Endothelial cell of umbilical vein (primary cell): Measurements from ENCODE around the gene EGF. TPM values are rescaled to one million over a fixed set of nuclear protein-coding genes. Genes with fewer than 3 reads are reported as not detected.

Source experiments
- BruUV-seq: library from RNA; stranded (reverse); fragments of 400-500 nt; replicated peaks from 2 replicates; lab custom pipeline; 2021; lab: Mats Ljungman, UMichigan
- CTCF ChIA-PET: fragments of 300-600, 350-600 bp; sonication (Branson Sonifier 250); formaldehyde crosslinking; loops from one replicate; lab custom pipeline; 2021; ENCODE audit warnings: antibody characterized with exemption, inconsistent platforms; lab: Charles Lee
- POLR2A ChIA-PET: fragments of 300-600, 350-600 bp; sonication (Branson Sonifier 250); formaldehyde crosslinking; loops from one replicate; lab custom pipeline; 2021; ENCODE audit warnings: antibody characterized with exemption, inconsistent platforms; lab: Charles Lee
- DNase-seq: peaks from one replicate; pipeline ENCODE4 v3.0.0-alpha.2; 2011; ENCODE audit warnings: low read depth, low spot score
- FAIRE-seq: peaks from 2 replicates; lab custom pipeline; 2011; peaks lifted over from hg19 to GRCh38; lab: Jason Lieb, UNC
- H2AFZ ChIP-seq: 2 replicates; pipeline ENCODE4 v1.6.0; 2012; ENCODE audit warnings: low read depth, low read length, control low read depth, inconsistent platforms
- H3K27ac ChIP-seq: 2 replicates; pipeline ENCODE4 v1.5.1; 2011; ENCODE audit warnings: low read depth, mild to moderate bottlenecking, control low read depth, low read length, moderate library complexity; ENCODE audit not compliant: insufficient read depth
- H3K27me3 ChIP-seq, 2 experiments: 2 replicates each; pipeline versions ENCODE4 v1.6.0 to v1.6.1; 2011; ENCODE audit warnings: low read length in 2 of 2, mixed read lengths in 1 of 2; ENCODE audit not compliant: control insufficient read depth in 2 of 2, insufficient read depth in 2 of 2
- H3K36me3 ChIP-seq, 2 experiments: 2 replicates in 1 of 2; 3 replicates in 1 of 2; pipeline ENCODE4 v1.5.1; 2011; ENCODE audit warnings: low read length in 2 of 2, mild to moderate bottlenecking in 1 of 2, moderate library complexity in 1 of 2; ENCODE audit not compliant: control insufficient read depth in 2 of 2, insufficient read depth in 2 of 2; ENCODE audit errors: extremely low read depth in 1 of 2
- H3K4me1 ChIP-seq: 3 replicates; pipeline ENCODE4 v1.5.1; 2011; ENCODE audit warnings: mild to moderate bottlenecking, low read length; ENCODE audit not compliant: control insufficient read depth, insufficient read depth; ENCODE audit errors: extremely low read depth
- H3K4me2 ChIP-seq: 2 replicates; pipeline ENCODE4 v1.6.1; 2011; ENCODE audit warnings: low read length, control low read depth, mixed read lengths; ENCODE audit not compliant: insufficient read depth
- H3K4me3 ChIP-seq, 3 experiments: fragments of 200-600 bp in 1 of 3; sonication (generic), shearing (Covaris generic) in 1 of 3; replicated peaks in 1 of 3; 2 replicates each; pipeline ENCODE4 v1.5.1; 2011 to 2016; ENCODE audit warnings: control low read depth in 3 of 3, low read length in 3 of 3, mild to moderate bottlenecking in 2 of 3, inconsistent platforms in 1 of 3, low read depth in 1 of 3, moderate library complexity in 1 of 3; ENCODE audit not compliant: insufficient read depth in 1 of 3
- H3K79me2 ChIP-seq: 2 replicates; pipeline ENCODE4 v1.6.0; 2012; ENCODE audit warnings: low read length, inconsistent platforms; ENCODE audit not compliant: control insufficient read depth, insufficient read depth
- H3K9ac ChIP-seq: replicated peaks from 2 replicates; pipeline ENCODE3; 2011; ENCODE audit warnings: low read length, control low read depth; ENCODE audit not compliant: insufficient read depth; ENCODE audit errors: extremely low read depth
- H3K9me1 ChIP-seq: replicated peaks from 3 replicates; pipeline ENCODE4 v1.6.0; 2011; ENCODE audit warnings: mild to moderate bottlenecking, low read length; ENCODE audit not compliant: control insufficient read depth, insufficient read depth; ENCODE audit errors: extremely low read depth
- H3K9me3 ChIP-seq: replicated peaks from 2 replicates; pipeline ENCODE4 v1.5.1; 2012; ENCODE audit warnings: low read length, inconsistent platforms; ENCODE audit not compliant: control insufficient read depth, insufficient read depth
- H4K20me1 ChIP-seq: replicated peaks from 2 replicates; pipeline ENCODE3; 2011; ENCODE audit warnings: mild to moderate bottlenecking, low read length; ENCODE audit not compliant: control insufficient read depth, insufficient read depth; ENCODE audit errors: extremely low read depth
- FOS ChIP-seq: IDR thresholded peaks from 2 replicates; pipeline ENCODE4 v1.6.1; 2011; ENCODE audit warnings: mild to moderate bottlenecking, low read length, moderate library complexity, borderline replicate concordance; ENCODE audit not compliant: insufficient read depth
- GATA2 ChIP-seq: IDR thresholded peaks from 2 replicates; pipeline ENCODE4 v1.7.0; 2011; ENCODE audit warnings: low read depth, mild to moderate bottlenecking, moderate library complexity, mixed read lengths, low read length; ENCODE audit not compliant: insufficient read length, insufficient read depth
- JUN ChIP-seq: IDR thresholded peaks from 2 replicates; pipeline ENCODE4 v1.6.1; 2011; ENCODE audit warnings: borderline replicate concordance, low read depth; ENCODE audit not compliant: insufficient read length, insufficient read depth
- MYC ChIP-seq: IDR thresholded peaks from one replicate; pipeline ENCODE4 v1.6.1; 2011; ENCODE audit warnings: mild to moderate bottlenecking, low read depth, low read length
- POLR2A ChIP-seq: IDR thresholded peaks from 2 replicates; pipeline ENCODE4 v1.6.1; 2012; ENCODE audit warnings: low read depth, mild to moderate bottlenecking, control low read depth, low read length
- POLR2AphosphoS5 ChIP-seq: IDR thresholded peaks from 2 replicates; pipeline ENCODE4 v1.6.1; 2012; ENCODE audit warnings: low read depth, mild to moderate bottlenecking, control low read depth, low read length, moderate library complexity; ENCODE audit not compliant: insufficient read depth
- dilution Hi-C: fragments of 300-500 bp; cut with MboI; formaldehyde crosslinking; loops from one replicate; pipeline ENCODE4 v1.15.0; 2019; ENCODE audit warnings: low sequenced_read_pairs; ENCODE audit not compliant: extremely low pct_ligation_motif_present
- intact Hi-C: fragments of 100-400 bp; cut with micrococcal nuclease; formaldehyde crosslinking; loops from one replicate; pipeline ENCODE4 v1.10.0; 2022
- polyA plus RNA-seq, 4 experiments: library from polyadenylated mRNA; depleted of rRNA in 3 of 4; stranded (reverse) in 3 of 4; unstranded in 1 of 4; fragments of >200 nt; gene quantifications; 2 replicates each; pipeline versions ENCODE4 v1.2.1 to v1.2.3, GENCODE V29; 2011 to 2012; ENCODE audit warnings: missing spikeins in 1 of 4
- total RNA-seq: library from RNA; stranded (reverse); gene quantifications from 2 replicates; pipeline ENCODE4 v1.2.3, GENCODE V29; 2021
- TF ChIP-seq, protein P1 (sequence below): IDR thresholded peaks from 2 replicates; pipeline ENCODE4 v1.6.1; 2011; ENCODE audit not compliant: insufficient read depth, insufficient read length

The EGF gene
- total and polyA plus RNA-seq, 2 donors (not counting 3 experiments of a cell fraction or from before 2014, with no cell fraction given): not detected

DNA sequence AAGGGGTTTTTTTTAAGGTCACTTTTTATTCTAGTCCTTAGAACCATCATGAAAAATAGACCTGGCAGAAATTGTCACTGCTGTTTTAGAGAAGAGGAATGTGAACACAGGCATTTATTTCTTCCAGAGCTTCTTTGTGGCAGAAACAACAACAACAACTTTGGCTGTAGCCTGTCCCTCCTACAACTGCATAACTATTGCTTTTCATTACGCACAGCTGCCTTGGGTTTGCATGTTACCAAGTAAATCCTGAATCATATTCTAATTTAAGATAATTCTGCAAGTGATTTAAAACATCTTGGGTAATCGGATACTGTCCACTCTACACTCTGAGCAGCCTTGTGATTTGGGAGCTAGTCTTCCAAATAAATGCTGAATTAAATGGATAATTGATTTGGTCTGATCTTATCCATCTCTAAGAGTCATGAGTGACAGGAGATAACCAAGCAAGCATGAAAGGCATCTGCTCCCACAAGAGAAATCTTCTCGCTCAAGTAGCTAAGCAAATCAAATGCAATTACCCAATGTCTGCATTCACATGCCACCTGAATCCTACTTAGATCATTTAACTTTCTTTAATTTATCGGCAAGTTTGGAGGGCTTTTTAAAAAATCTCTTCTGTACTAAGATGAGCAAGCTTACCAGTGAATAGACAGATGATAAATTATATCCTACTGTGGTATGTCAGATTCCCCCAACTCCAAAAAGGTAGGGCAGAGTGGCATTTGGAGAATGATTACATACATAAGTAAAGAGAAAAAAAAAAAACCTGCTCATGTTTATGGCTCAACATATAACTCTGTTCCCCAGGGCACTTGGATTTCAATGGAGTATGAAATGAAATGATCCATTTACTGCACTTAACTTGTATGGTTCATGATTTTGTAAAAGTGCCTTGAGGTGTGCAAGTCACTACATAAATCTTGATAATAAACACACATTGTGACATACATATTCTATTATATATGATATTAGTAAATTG lies 73.6 kb downstream of the EGF start:
- ChIA-PET CTCF (interaction anchor here (1.7 kb wide), 1 partner anchor 523 kb away, joined by 5 read pairs; no protein-coding TSS in a partner anchor), POLR2A (no interaction called here)
- Histone ChIP-seq H3K4me2 (no peak overlapping the region), H3K79me2 (no peaks in the 10 kb centered on the region), H3K4me3 (no peak overlapping the region), H3K36me3 (no peaks in the 10 kb centered on the region), H3K27ac (no peak overlapping the region), H4K20me1 (no peaks in the 10 kb centered on the region), H3K9me3 (no peaks in the 10 kb centered on the region), H3K4me1 (no peaks in the 10 kb centered on the region), H3K9ac (no peak overlapping the region), H3K9me1 (no peaks in the 10 kb centered on the region), H2AFZ (no peak overlapping the region), H3K27me3 (peaks cover 9 to 20% of the 10 kb centered on the region in 2 experiments)
- no TSS peak for BruUV-seq
- intact Hi-C loops (no loop called here), dilution Hi-C loops (no loop called here)
- TF ChIP-seq POLR2A (no peak), POLR2AphosphoS5 (no peak), FOS (no peak), JUN (no peak), GATA2 (no peak)
- FAIRE-seq: no peak
- DNase-seq: no peak

GRCh38 chr4:109989044-109989443 lies 76.4 kb downstream of the EGF start:
- Histone ChIP-seq H3K79me2 (no peaks in the 10 kb centered on the region), H3K4me3 (no peak overlapping the region), H2AFZ (no peak overlapping the region), H3K4me1 (no peaks in the 10 kb centered on the region), H4K20me1 (no peaks in the 10 kb centered on the region), H3K27me3 (peaks cover 4 to 13% of the 10 kb centered on the region in 2 experiments), H3K27ac (no peak overlapping the region), H3K4me2 (no peak overlapping the region), H3K9me1 (no peaks in the 10 kb centered on the region), H3K9ac (no peak overlapping the region), H3K9me3 (no peaks in the 10 kb centered on the region), H3K36me3 (no peaks in the 10 kb centered on the region)
- TF ChIP-seq FOS (no peak), MYC (no peak)
- TF ChIP-seq, protein P1, sequence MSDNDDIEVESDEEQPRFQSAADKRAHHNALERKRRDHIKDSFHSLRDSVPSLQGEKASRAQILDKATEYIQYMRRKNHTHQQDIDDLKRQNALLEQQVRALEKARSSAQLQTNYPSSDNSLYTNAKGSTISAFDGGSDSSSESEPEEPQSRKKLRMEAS: no peak
- no TSS peak for BruUV-seq
- DNase-seq: no peak
- dilution Hi-C loops: no loop called here
- intact Hi-C loops: no loop called here
- ChIA-PET CTCF (no interaction called here), POLR2A (no interaction called here)
- FAIRE-seq: no peak
